HG02623 (cell line): ENCODE data around the gene HILPDA.

Experiments used
- ATAC-seq: cut with Tn5 transposase; IDR thresholded peaks from one replicate; pipeline ENCODE4 v1.9.1; 2021; ENCODE audit warnings: moderate library complexity; ENCODE audit not compliant: unreplicated experiment

HILPDA gene

GRCh38 chr7:128455543-128456254, at the start of gene HILPDA:
Gene HILPDA, plus strand, starts transcription at chr7:128455878. Its CDS starts 1,391 bp downstream, at chr7:128457269.
- ATAC-seq, result peak; percentile 84

GRCh38 chr7:128406314-128407232, 49.1 kb upstream of the HILPDA start:
- no peak for ATAC-seq

GRCh38 chr7:128407233-128407589, 48.5 kb upstream of the HILPDA start:
- ATAC-seq, result no peak

GRCh38 chr7:128407751-128408708, 47.6 kb upstream of the HILPDA start:
- ATAC-seq, result no peak

GRCh38 chr7:128408709-128409595, 46.7 kb upstream of the HILPDA start:
- ATAC-seq, result no peak

GRCh38 chr7:128409596-128410450, 45.9 kb upstream of the HILPDA start, which contains the start of gene IMPDH1:
Gene IMPDH1, minus strand, starts transcription at chr7:128409982. Its CDS starts 81 bp downstream, at chr7:128409901.
- peak; percentile 76 for ATAC-seq

- ATAC-seq, result no peak
Observed at GRCh38 chr7:128410451-128410753, 45.3 kb upstream of the HILPDA start.

GRCh38 chr7:128415217-128415785, 40.4 kb upstream of the HILPDA start:
- ATAC-seq, result no peak

- no peak for ATAC-seq
Observed at GRCh38 chr7:128417071-128417470, 38.6 kb upstream of the HILPDA start.

- ATAC-seq, result no peak
Observed at GRCh38 chr7:128419257-128419656, 36.4 kb upstream of the HILPDA start.

GRCh38 chr7:128420773-128421172, 34.9 kb upstream of the HILPDA start:
- no peak for ATAC-seq

- no peak for ATAC-seq
Observed at GRCh38 chr7:128421384-128421783, 34.3 kb upstream of the HILPDA start.

- ATAC-seq, result no peak
Observed at GRCh38 chr7:128422037-128422436, 33.6 kb upstream of the HILPDA start.

GRCh38 chr7:128422842-128423241, 32.8 kb upstream of the HILPDA start:
- ATAC-seq, result no peak

- ATAC-seq, result no peak
Observed at GRCh38 chr7:128424686-128425275, 30.9 kb upstream of the HILPDA start.

- ATAC-seq, result no peak
Observed at GRCh38 chr7:128425850-128426249, 29.8 kb upstream of the HILPDA start.

GRCh38 chr7:128427289-128427891, 28.3 kb upstream of the HILPDA start:
- no peak for ATAC-seq

GRCh38 chr7:128430207-128430606, 25.5 kb upstream of the HILPDA start:
- ATAC-seq, result no peak
